ENCODE results near the gene GGT5. TPM values are rescaled to one million over a fixed set of nuclear protein-coding genes. Genes with fewer than 3 reads are reported as not detected.

Gene GGT5
- total and polyA plus RNA-seq, 2 of the 13 experiments (the other 11 are each of a cell fraction or from before 2014, with no cell fraction given), result 0.69 to 3.1 TPM

GRCh38 chr22:24175160-24175808 lies 69.6 kb downstream of the GGT5 start (continued):
- TF ChIP-seq IRF2 (CRISPR knock-in tag; IDR thresholded peaks at IDR 0.05), result peak; percentile 39; the same call in 1 of the 2 replicates
- TF ChIP-seq ZSCAN31 (CRISPR knock-in tag; IDR thresholded peaks at IDR 0.05; ENCODE audit: low read depth), result no peak
- TF ChIP-seq ZNF501 (CRISPR knock-in tag; IDR thresholded peaks at IDR 0.05), result no peak
- TF ChIP-seq BORCS8-MEF2B (CRISPR knock-in tag; IDR thresholded peaks at IDR 0.05), result no peak
- TF ChIP-seq SYNCRIP (IDR thresholded peaks at IDR 0.05; ENCODE audit: insufficient read depth, low read depth, low read length), result no peak
- no peak for TF ChIP-seq ZNF816 (CRISPR knock-in tag; IDR thresholded peaks at IDR 0.05; ENCODE audit: borderline replicate concordance)
- TF ChIP-seq, protein P1, sequence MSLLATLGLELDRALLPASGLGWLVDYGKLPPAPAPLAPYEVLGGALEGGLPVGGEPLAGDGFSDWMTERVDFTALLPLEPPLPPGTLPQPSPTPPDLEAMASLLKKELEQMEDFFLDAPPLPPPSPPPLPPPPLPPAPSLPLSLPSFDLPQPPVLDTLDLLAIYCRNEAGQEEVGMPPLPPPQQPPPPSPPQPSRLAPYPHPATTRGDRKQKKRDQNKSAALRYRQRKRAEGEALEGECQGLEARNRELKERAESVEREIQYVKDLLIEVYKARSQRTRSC (CRISPR knock-in tag; IDR thresholded peaks at IDR 0.05; ENCODE audit: low read depth), result no peak
- TF ChIP-seq ZFYVE20 (CRISPR knock-in tag; IDR thresholded peaks at IDR 0.05; ENCODE audit: borderline replicate concordance, low read depth), result no peak
- TF ChIP-seq POLR2AphosphoS2 (IDR thresholded peaks at IDR 0.05; ENCODE audit: low read depth, low read length), result no peak
- TF ChIP-seq RCOR2 (CRISPR knock-in tag; IDR thresholded peaks at IDR 0.05), result no peak
- TF ChIP-seq, protein P2, sequence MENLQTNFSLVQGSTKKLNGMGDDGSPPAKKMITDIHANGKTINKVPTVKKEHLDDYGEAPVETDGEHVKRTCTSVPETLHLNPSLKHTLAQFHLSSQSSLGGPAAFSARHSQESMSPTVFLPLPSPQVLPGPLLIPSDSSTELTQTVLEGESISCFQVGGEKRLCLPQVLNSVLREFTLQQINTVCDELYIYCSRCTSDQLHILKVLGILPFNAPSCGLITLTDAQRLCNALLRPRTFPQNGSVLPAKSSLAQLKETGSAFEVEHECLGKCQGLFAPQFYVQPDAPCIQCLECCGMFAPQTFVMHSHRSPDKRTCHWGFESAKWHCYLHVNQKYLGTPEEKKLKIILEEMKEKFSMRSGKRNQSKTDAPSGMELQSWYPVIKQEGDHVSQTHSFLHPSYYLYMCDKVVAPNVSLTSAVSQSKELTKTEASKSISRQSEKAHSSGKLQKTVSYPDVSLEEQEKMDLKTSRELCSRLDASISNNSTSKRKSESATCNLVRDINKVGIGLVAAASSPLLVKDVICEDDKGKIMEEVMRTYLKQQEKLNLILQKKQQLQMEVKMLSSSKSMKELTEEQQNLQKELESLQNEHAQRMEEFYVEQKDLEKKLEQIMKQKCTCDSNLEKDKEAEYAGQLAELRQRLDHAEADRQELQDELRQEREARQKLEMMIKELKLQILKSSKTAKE (CRISPR knock-in tag; IDR thresholded peaks at IDR 0.05; ENCODE audit: borderline replicate concordance), result no peak
- TF ChIP-seq MTA3 (CRISPR knock-in tag; IDR thresholded peaks at IDR 0.05), result no peak
- no peak for TF ChIP-seq RBM22 (optimal IDR thresholded peaks at IDR 0.05; ENCODE audit: low read length)
- no peak for TF ChIP-seq LBX2 (CRISPR knock-in tag; IDR thresholded peaks at IDR 0.05; ENCODE audit: borderline replicate concordance)
- TF ChIP-seq ZNF282 (IDR thresholded peaks at IDR 0.05; ENCODE audit: partially characterized antibody), result no peak
- TF ChIP-seq, protein P3, sequence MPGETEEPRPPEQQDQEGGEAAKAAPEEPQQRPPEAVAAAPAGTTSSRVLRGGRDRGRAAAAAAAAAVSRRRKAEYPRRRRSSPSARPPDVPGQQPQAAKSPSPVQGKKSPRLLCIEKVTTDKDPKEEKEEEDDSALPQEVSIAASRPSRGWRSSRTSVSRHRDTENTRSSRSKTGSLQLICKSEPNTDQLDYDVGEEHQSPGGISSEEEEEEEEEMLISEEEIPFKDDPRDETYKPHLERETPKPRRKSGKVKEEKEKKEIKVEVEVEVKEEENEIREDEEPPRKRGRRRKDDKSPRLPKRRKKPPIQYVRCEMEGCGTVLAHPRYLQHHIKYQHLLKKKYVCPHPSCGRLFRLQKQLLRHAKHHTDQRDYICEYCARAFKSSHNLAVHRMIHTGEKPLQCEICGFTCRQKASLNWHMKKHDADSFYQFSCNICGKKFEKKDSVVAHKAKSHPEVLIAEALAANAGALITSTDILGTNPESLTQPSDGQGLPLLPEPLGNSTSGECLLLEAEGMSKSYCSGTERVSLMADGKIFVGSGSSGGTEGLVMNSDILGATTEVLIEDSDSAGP (CRISPR knock-in tag; IDR thresholded peaks at IDR 0.05; ENCODE audit: borderline replicate concordance), result peak; percentile 60; the same call in 1 of the 2 replicates
- no peak for TF ChIP-seq PCBP1 (IDR thresholded peaks at IDR 0.05; ENCODE audit: borderline replicate concordance, low read depth, low read length)
- TF ChIP-seq ZKSCAN5 (CRISPR knock-in tag; IDR thresholded peaks at IDR 0.05), result no peak
- no peak for TF ChIP-seq MBNL3 (CRISPR knock-in tag; conservative IDR thresholded peaks at IDR 0.05)
- TF ChIP-seq ZNF879 (CRISPR knock-in tag; IDR thresholded peaks at IDR 0.05), result no peak
- peak; percentile 72; the same call in 1 of the 2 replicates for TF ChIP-seq AHR (CRISPR knock-in tag; IDR thresholded peaks at IDR 0.05)
- TF ChIP-seq, protein P4, sequence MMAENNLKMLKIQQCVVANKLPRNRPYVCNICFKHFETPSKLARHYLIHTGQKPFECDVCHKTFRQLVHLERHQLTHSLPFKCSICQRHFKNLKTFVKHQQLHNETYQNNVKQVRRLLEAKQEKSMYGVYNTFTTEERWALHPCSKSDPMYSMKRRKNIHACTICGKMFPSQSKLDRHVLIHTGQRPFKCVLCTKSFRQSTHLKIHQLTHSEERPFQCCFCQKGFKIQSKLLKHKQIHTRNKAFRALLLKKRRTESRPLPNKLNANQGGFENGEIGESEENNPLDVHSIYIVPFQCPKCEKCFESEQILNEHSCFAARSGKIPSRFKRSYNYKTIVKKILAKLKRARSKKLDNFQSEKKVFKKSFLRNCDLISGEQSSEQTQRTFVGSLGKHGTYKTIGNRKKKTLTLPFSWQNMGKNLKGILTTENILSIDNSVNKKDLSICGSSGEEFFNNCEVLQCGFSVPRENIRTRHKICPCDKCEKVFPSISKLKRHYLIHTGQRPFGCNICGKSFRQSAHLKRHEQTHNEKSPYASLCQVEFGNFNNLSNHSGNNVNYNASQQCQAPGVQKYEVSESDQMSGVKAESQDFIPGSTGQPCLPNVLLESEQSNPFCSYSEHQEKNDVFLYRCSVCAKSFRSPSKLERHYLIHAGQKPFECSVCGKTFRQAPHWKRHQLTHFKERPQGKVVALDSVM (CRISPR knock-in tag; IDR thresholded peaks at IDR 0.05), result no peak
- TF ChIP-seq KLF9 (CRISPR knock-in tag; IDR thresholded peaks at IDR 0.05; ENCODE audit: low read depth), result no peak

All from HepG2 (cell line).